ENCODE measurements around the gene LCTL.

DNA sequence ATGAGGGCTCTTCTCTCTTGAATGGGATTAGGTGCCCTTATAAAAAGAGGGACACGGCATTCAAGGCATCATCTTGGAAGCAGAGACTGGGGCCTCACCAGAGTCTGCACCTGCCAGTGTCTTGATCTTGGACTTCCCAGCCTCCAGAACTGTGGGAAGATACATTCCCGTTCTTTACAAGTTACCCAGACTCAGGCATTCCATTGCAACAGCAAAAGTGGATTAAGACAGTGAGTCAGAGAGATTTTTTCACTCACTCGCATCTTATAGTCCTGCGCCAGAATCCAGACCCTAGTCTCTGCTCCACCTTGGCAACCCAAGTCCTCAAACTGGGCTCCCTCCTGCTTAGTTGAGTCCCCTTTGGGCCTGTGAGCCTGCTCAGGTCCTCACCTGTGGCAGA is 2.7 kb downstream of the LCTL start:
- TF ChIP-seq, protein P1, sequence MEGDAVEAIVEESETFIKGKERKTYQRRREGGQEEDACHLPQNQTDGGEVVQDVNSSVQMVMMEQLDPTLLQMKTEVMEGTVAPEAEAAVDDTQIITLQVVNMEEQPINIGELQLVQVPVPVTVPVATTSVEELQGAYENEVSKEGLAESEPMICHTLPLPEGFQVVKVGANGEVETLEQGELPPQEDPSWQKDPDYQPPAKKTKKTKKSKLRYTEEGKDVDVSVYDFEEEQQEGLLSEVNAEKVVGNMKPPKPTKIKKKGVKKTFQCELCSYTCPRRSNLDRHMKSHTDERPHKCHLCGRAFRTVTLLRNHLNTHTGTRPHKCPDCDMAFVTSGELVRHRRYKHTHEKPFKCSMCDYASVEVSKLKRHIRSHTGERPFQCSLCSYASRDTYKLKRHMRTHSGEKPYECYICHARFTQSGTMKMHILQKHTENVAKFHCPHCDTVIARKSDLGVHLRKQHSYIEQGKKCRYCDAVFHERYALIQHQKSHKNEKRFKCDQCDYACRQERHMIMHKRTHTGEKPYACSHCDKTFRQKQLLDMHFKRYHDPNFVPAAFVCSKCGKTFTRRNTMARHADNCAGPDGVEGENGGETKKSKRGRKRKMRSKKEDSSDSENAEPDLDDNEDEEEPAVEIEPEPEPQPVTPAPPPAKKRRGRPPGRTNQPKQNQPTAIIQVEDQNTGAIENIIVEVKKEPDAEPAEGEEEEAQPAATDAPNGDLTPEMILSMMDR (IDR thresholded peaks at IDR 0.05 in 8 of 11, conservative IDR thresholded peaks at IDR 0.05 in 3 of 11): no peak
- TF ChIP-seq POLR2A (IDR thresholded peaks at IDR 0.05): no peak
